ENCODE measurements around the gene CAMKK1.
"Not testable (repeated sequence)": the region's sequence is repeated elsewhere in the genome, so short reads cannot be mapped to it uniquely, and the experiment has no call there.

The CAMKK1 gene

GRCh38 chr17:3851461-3852100, 41.3 kb downstream of the CAMKK1 start:
- Histone ChIP-seq H3K27me3 (ENCODE audit: insufficient read depth, insufficient read length) (no peaks in the 10 kb centered on the region), H3K36me3 (ENCODE audit: insufficient read depth, insufficient read length, low read length) (no peaks in the 10 kb centered on the region), H3K9me3 (ENCODE audit: insufficient read depth, low read length) (no peaks in the 10 kb centered on the region), H3K4me1 (ENCODE audit: insufficient read depth, insufficient read length) (no peaks in the 10 kb centered on the region), H3K9ac (ENCODE audit: insufficient read length, low read depth) (no peak overlapping the region), H3K4me3 (ENCODE audit: insufficient read length, low read depth) (no peak overlapping the region)
- DNase-seq (ENCODE audit: low read depth, low spot score), result no peak
- TF ChIP-seq YY1 (IDR thresholded peaks at IDR 0.05; ENCODE audit: insufficient read depth, insufficient read length) (no peak), SUZ12 (IDR thresholded peaks at IDR 0.05; ENCODE audit: extremely low read depth, insufficient read depth, insufficient read length) (no peak), ZNF274 (IDR thresholded peaks at IDR 0.05; ENCODE audit: low read depth, low read length) (no peak)

- TF ChIP-seq YY1 (IDR thresholded peaks at IDR 0.05; ENCODE audit: insufficient read depth, insufficient read length) (no peak), ZNF274 (IDR thresholded peaks at IDR 0.05; ENCODE audit: low read depth, low read length) (no peak), SUZ12 (IDR thresholded peaks at IDR 0.05; ENCODE audit: extremely low read depth, insufficient read depth, insufficient read length) (no peak)
- no peak overlapping the region for H3K9ac ChIP-seq (ENCODE audit: insufficient read length, low read depth)
- DNase-seq (ENCODE audit: low read depth, low spot score), result no peak
- H3K9me3 ChIP-seq (ENCODE audit: insufficient read depth, low read length), result no peaks in the 10 kb centered on the region
- H3K27me3 ChIP-seq (ENCODE audit: insufficient read depth, insufficient read length), result no peaks in the 10 kb centered on the region
- H3K4me1 ChIP-seq (ENCODE audit: insufficient read depth, insufficient read length), result no peaks in the 10 kb centered on the region
- H3K36me3 ChIP-seq (ENCODE audit: insufficient read depth, insufficient read length, low read length), result peaks cover 14% of the 10 kb centered on the region
- no peak overlapping the region for H3K4me3 ChIP-seq (ENCODE audit: insufficient read length, low read depth)
Measured at GRCh38 chr17:3848229-3848835, 44.5 kb downstream of the CAMKK1 start.

- Histone ChIP-seq H3K9ac (ENCODE audit: insufficient read length, low read depth) (no peak overlapping the region), H3K36me3 (ENCODE audit: insufficient read depth, insufficient read length, low read length) (peaks cover 25% of the 10 kb centered on the region), H3K9me3 (ENCODE audit: insufficient read depth, low read length) (no peaks in the 10 kb centered on the region), H3K4me3 (ENCODE audit: insufficient read length, low read depth) (no peak overlapping the region), H3K27me3 (ENCODE audit: insufficient read depth, insufficient read length) (no peaks in the 10 kb centered on the region), H3K4me1 (ENCODE audit: insufficient read depth, insufficient read length) (no peaks in the 10 kb centered on the region)
- no peak for DNase-seq (ENCODE audit: low read depth, low spot score)
- no peak for TF ChIP-seq SUZ12 (IDR thresholded peaks at IDR 0.05; ENCODE audit: extremely low read depth, insufficient read depth, insufficient read length)
- TF ChIP-seq ZNF274 (IDR thresholded peaks at IDR 0.05; ENCODE audit: low read depth, low read length), result no peak
- no peak for TF ChIP-seq YY1 (IDR thresholded peaks at IDR 0.05; ENCODE audit: insufficient read depth, insufficient read length)
Measured at GRCh38 chr17:3847165-3847670, 45.6 kb downstream of the CAMKK1 start.

- Histone ChIP-seq H3K27me3 (ENCODE audit: insufficient read depth, insufficient read length) (no peaks in the 10 kb centered on the region), H3K4me1 (ENCODE audit: insufficient read depth, insufficient read length) (no peaks in the 10 kb centered on the region), H3K4me3 (ENCODE audit: insufficient read length, low read depth) (no peak overlapping the region), H3K9ac (ENCODE audit: insufficient read length, low read depth) (no peak overlapping the region), H3K36me3 (ENCODE audit: insufficient read depth, insufficient read length, low read length) (peaks cover 32% of the 10 kb centered on the region), H3K9me3 (ENCODE audit: insufficient read depth, low read length) (no peaks in the 10 kb centered on the region)
- TF ChIP-seq ZNF274 (IDR thresholded peaks at IDR 0.05; ENCODE audit: low read depth, low read length) (no peak), SUZ12 (IDR thresholded peaks at IDR 0.05; ENCODE audit: extremely low read depth, insufficient read depth, insufficient read length) (no peak), YY1 (IDR thresholded peaks at IDR 0.05; ENCODE audit: insufficient read depth, insufficient read length) (no peak)
- DNase-seq (ENCODE audit: low read depth, low spot score), result no peak
Measured at GRCh38 chr17:3846437-3847164, 46.3 kb downstream of the CAMKK1 start.

- Histone ChIP-seq H3K27me3 (ENCODE audit: insufficient read depth, insufficient read length) (no peaks in the 10 kb centered on the region), H3K4me3 (ENCODE audit: insufficient read length, low read depth) (peak within 1 kb of the TSS; percentile 77), H3K36me3 (ENCODE audit: insufficient read depth, insufficient read length, low read length) (peaks cover 39% of the 10 kb centered on the region), H3K4me1 (ENCODE audit: insufficient read depth, insufficient read length) (no peaks in the 10 kb centered on the region), H3K9me3 (ENCODE audit: insufficient read depth, low read length) (no peaks in the 10 kb centered on the region), H3K9ac (ENCODE audit: insufficient read length, low read depth) (peak within 1 kb of the TSS; percentile 94)
- no peak for TF ChIP-seq YY1 (IDR thresholded peaks at IDR 0.05; ENCODE audit: insufficient read depth, insufficient read length)
- TF ChIP-seq SUZ12 (IDR thresholded peaks at IDR 0.05; ENCODE audit: extremely low read depth, insufficient read depth, insufficient read length), result no peak
- no peak for TF ChIP-seq ZNF274 (IDR thresholded peaks at IDR 0.05; ENCODE audit: low read depth, low read length)
- DNase-seq (ENCODE audit: low read depth, low spot score), result peak; percentile 82
Measured at GRCh38 chr17:3845621-3846436, 47.0 kb downstream of the CAMKK1 start, which contains the start of gene NCBP3. Gene NCBP3, minus strand, starts transcription at chr17:3846246. Its CDS starts 23 bp downstream, at chr17:3846223.

GRCh38 chr17:3845291-3845620, 47.6 kb downstream of the CAMKK1 start:
- TF ChIP-seq ZNF274 (IDR thresholded peaks at IDR 0.05; ENCODE audit: low read depth, low read length) (no peak), SUZ12 (IDR thresholded peaks at IDR 0.05; ENCODE audit: extremely low read depth, insufficient read depth, insufficient read length) (no peak), YY1 (IDR thresholded peaks at IDR 0.05; ENCODE audit: insufficient read depth, insufficient read length) (no peak)
- Histone ChIP-seq H3K36me3 (ENCODE audit: insufficient read depth, insufficient read length, low read length) (peaks cover 45% of the 10 kb centered on the region), H3K27me3 (ENCODE audit: insufficient read depth, insufficient read length) (no peaks in the 10 kb centered on the region), H3K9ac (ENCODE audit: insufficient read length, low read depth) (peak overlapping the region; percentile 94), H3K4me1 (ENCODE audit: insufficient read depth, insufficient read length) (no peaks in the 10 kb centered on the region), H3K4me3 (ENCODE audit: insufficient read length, low read depth) (peak overlapping the region; percentile 77), H3K9me3 (ENCODE audit: insufficient read depth, low read length) (no peaks in the 10 kb centered on the region)
- DNase-seq (ENCODE audit: low read depth, low spot score), result no peak

GRCh38 chr17:3844556-3844955, 48.3 kb downstream of the CAMKK1 start:
- H3K9ac ChIP-seq (ENCODE audit: insufficient read length, low read depth); DNase-seq (ENCODE audit: low read depth, low spot score); H3K4me1 ChIP-seq (ENCODE audit: insufficient read depth, insufficient read length); H3K9me3 ChIP-seq (ENCODE audit: insufficient read depth, low read length); H3K27me3 ChIP-seq (ENCODE audit: insufficient read depth, insufficient read length): not testable (repeated sequence)
- Histone ChIP-seq H3K4me3 (ENCODE audit: insufficient read length, low read depth) (peak overlapping the region; percentile 77), H3K36me3 (ENCODE audit: insufficient read depth, insufficient read length, low read length) (peaks cover 52% of the 10 kb centered on the region)

All from NT2/D1 (cell line).